HG03457 (cell line): ENCODE data around the gene HOXB3.
"Not testable (repeated sequence)": the region's sequence is repeated elsewhere in the genome, so short reads cannot be mapped to it uniquely, and the experiment has no call there.

Source experiments
- ATAC-seq: cut with Tn5 transposase; IDR thresholded peaks from one replicate; pipeline ENCODE4 v1.9.1; 2021; ENCODE audit warnings: moderate number of reproducible peaks; ENCODE audit not compliant: unreplicated experiment

Gene HOXB3

DNA sequence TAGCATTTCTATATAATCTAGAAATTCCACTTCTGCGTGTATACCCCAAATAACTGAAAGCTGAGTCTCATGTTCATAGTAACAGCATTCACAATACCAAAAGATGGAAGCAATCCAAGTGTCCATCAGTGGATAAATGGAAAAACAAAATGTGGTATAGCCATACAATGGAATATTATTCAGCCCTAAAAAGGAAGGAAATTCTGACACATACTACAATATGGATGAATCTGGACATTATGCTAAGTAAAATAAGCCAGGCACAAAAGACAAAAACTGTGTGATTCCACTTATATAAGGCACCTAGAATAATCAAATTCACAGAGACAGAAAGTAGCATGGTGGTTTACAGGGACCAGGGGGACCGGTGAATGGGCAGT is 79.7 kb downstream of the HOXB3 start:
- no peak for ATAC-seq

DNA sequence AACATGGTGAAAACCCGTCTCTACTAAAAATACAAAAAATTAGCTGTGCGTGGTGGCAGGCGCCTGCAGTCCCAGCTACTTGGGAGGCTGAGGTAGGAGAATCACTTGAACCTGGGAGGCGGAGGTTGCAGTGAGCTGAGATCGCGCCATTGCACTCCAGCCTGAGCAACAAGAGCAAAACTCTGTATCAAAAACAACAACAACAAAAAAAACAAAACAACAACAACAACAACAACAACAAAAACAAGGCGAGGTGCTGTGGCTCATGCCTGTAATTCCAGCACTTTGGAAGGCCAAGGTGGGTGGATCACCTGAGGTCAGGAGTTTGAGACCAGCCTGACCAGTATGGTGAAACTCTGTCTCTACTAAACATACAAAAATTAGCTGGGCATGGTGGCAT is 80.3 kb downstream of the HOXB3 start:
- ATAC-seq = not testable (repeated sequence)

DNA sequence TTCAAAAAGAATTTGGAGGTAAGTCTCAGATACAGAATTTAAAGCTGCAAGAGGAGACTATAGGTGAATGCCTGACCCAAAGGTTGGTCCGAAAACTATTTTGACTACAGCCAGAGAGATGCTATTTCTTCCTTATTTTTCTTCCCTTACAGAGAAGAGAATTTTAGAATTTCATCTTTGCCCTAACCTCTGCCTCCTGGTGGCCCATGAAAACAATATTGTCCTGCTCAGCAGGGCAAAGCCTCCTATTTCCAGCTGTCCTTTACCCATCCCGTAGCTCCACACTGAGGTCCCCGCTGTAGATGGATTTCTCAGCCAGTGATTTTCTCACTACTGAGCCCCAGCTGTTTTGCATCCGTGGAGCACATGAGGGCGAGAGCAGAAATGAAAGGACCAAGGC is 83.8 kb downstream of the HOXB3 start:
- no peak for ATAC-seq

DNA sequence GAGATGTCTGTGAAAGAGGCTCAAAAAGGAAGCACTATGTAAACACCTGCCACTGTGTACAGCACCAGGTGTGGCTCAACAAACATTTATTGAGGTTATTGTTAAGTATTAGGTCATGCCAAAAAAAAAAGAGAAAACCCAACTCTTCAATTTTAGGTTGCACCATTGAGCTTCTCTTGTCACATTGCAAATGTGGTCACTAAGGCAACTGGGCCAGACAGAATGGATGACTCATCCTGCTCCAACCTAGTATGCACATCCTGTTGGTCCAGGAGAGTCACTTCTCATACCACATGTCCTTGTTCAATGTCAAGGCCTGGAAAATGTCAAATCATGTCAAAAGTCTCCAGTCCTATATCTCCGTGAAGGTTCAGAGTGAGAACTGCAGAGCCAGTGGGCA is 84.3 kb downstream of the HOXB3 start:
- ATAC-seq = no peak

DNA sequence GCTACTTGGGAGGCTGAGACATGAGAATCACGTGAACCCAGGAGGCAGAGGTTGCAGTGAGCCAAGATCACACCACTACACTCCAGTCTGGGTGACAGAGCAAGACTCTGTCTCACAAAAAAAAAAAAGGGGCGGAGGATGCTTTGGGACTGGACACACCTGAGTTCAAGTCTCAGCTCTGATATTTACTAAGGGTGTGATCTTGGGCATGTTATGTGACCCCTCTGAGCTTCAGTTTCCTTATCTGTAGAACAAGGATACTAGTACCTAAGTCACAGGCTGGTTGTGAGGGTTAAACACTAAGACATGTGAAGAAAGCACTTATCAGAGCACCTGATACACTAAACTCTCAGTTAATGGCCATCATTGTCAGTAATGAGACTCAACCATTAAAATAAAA is 85.1 kb downstream of the HOXB3 start:
- no peak for ATAC-seq

DNA sequence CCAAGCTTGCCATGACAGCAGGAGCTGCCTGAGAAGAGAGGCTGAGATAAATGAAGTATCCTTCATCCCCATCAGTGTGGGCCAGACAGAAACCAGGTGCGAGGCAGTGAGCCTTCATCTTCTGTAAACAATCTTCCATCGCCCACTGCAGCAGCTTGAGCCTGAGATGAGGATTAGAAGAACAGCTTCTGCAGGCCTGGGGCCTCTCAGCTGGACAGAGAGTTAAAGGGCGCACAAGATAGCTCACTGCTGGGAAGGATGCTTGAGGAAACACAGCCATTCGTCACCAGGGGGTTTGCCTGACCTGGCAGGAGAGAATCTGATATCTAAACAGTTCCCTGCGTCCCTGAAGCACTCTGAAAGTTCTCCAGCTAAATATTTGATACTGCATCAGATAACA is 86.3 kb downstream of the HOXB3 start:
- ATAC-seq = no peak

DNA sequence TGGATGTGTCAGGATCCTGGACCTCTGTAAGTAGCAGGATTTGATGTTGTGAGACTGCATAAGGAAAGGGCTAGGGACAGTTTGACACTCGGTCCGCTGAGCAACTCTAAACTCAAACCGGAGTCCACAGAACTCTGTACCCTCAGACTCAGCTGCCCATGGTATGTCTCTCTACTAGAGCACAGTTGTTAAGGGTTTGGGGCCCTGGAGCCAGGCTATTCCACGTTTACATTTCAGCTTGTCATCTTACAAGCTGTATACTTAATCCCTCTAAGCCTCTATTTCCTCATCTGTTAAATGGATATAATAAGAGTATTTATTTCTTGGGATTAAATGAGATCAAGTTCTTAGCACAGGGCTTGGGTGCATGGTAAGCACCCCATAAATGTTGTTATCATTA is 87.1 kb downstream of the HOXB3 start:
- ATAC-seq = no peak

DNA sequence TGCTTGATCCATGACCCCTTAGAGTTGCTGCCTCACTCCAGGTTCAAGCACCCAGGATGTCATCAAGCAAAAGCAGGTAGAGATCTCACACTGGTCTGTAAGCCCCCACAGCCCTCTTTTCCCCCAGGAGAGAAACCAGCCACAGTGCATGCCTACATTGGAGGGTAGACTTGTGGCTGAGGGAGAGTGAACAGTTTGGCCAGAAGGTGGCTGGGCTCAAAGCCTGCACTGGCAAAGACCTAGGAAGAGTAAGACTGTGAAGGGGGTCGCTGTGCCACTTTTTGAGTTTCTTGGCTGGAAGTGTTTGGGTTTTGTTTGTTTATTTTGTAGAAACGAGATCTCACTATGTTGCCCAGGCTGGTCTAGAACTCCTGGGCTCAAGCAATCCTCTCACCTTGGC is 87.7 kb downstream of the HOXB3 start:
- no peak for ATAC-seq

DNA sequence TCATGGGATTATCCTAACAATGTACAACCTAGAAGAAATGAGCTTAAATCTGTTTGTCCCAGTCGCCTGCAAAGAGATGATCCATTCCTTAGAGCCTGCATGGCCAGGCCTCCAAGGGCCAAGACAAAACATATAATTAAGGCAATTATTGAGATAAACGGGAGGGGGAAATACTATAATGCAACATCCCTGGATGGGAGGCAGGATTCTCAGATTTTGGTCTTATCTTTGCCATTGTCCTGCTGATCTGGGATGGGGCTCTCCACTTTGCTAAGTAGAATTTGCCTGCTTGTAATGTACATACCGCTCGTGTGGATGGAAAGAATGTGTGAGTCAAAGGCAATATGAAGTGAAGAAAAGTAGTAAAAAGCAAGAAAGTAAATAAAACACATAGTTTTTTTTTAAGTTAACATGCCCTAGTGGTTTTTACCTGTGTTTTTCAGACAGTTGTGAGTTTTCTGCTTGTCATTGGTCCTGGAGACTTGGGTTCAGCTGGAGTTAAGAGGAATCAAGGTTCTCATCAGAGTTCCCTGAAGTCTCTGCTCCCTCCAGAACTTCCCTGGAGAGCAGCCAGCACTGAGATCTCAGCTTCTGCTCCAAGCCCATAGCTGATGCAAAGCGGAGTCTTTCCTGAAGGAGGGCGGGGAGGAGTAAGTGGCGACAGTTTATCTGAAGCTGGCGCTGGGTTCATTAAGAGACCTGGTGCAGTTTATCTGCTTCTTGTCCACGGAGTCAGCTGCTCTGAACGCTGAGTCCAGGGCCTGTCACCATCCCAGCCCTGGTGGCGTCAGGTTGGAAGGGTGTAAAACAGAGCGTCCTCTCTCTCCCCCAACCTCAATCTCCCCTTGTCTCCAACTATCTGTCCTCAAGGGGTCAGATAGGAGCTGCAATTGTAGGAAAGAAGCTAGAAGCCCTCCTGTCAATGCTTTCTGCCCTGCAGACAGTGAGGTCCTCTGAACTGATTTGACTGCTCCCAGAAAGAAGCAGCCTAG is 89.3 kb downstream of the HOXB3 start:
- no peak for ATAC-seq

DNA sequence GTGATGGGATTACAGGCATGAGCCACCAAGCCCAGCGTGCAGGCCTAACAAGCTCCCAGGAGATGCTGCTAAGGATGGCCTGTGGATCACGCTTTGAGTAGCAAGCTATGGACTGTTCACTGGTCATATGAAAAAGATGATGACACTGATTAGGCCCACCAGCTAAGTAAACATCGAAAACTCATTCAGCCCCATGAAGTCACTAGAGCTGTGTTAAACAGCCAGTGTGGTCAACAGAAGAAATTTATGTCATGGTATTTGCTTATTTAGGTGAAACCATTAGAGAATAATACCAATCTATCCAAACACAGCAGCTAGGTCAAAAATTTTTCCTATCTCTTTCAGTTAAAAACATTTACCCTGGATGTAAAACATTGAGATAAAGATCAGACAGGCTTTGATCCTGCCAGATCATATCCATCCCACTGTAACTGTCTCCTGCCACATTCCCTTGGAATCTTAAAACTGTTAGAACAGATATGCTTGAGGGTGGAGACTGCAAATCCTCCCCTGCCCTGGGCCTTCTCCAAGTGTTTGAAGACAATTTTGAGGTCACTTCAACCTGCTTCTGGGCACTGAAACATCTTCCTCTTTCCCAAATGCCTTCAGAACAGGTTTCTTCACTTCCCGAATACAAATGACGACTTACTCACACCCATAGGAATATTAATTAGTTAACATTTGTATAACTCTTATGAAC is 90.2 kb downstream of the HOXB3 start:
- ATAC-seq = no peak

DNA sequence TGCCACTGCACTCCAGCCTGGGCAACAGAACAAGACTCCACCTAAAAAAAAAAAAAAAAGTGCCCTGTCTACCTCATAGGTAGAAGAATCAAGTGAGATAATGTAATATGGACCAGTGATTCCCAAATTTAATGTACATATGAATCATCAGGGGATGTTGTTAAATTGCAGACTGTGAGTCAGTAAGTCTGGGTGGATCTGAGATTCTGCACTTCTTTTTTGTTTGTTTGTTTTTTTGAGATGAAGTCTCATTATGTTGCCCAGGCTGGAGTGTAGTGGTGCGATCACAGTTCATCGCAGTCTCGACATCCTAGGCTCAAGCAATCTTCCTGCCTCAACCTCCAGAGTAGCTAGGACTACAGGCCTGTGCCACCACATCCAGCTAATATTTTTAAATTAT is 90.8 kb downstream of the HOXB3 start:
- no peak for ATAC-seq
